CD4-positive, CD25-positive, alpha-beta regulatory T cell (primary cell): ENCODE data around the gene LRP1-AS. TPM values are rescaled to one million over a fixed set of nuclear protein-coding genes. Genes with fewer than 3 reads are reported as not detected.
A peak's percentile ranks its signal among the peaks of the same experiment; 100 is the strongest.

Source experiments
- ATAC-seq, 2 donors: fragments of 150-1000 bp; cut with Tn5 transposase; one replicate each; pipeline ENCODE4 v1.10.0; 2021; ENCODE audit warnings: low read depth in 2 of 2, moderate number of reproducible peaks in 2 of 2, moderate library complexity in 1 of 2
- DNase-seq, 3 donors: peaks; one replicate each; pipeline versions ENCODE4 v3.0.0 to v3.0.0-alpha.2; 2012 to 2022; ENCODE audit warnings: mixed read lengths in 1 of 3
- H3K27ac ChIP-seq: one replicate; pipeline ENCODE4 v1.7.0; 2013; ENCODE audit warnings: mild to moderate bottlenecking, low read length; ENCODE audit not compliant: insufficient read depth, poor library complexity, severe bottlenecking
- H3K27me3 ChIP-seq: one replicate; pipeline ENCODE4 v1.7.0; 2013; ENCODE audit warnings: low read length; ENCODE audit not compliant: control insufficient read depth, insufficient read depth
- H3K36me3 ChIP-seq: one replicate; pipeline ENCODE4 v1.7.0; 2013; ENCODE audit warnings: mild to moderate bottlenecking, low read length, moderate library complexity; ENCODE audit not compliant: control insufficient read depth, insufficient read depth
- H3K4me1 ChIP-seq: 2 replicates; pipeline ENCODE4 v1.7.0; 2013; ENCODE audit warnings: mild to moderate bottlenecking, low read length; ENCODE audit not compliant: insufficient read depth, control insufficient read depth, poor library complexity, severe bottlenecking
- H3K4me3 ChIP-seq: one replicate; pipeline ENCODE4 v1.7.0; 2013; ENCODE audit warnings: low read depth, mild to moderate bottlenecking, low read length, moderate library complexity
- H3K9me3 ChIP-seq, 2 experiments: 1 replicate in 1 of 2; 2 replicates in 1 of 2; pipeline ENCODE4 v1.7.0; 2013; ENCODE audit warnings: low read length in 2 of 2, mild to moderate bottlenecking in 1 of 2, moderate library complexity in 1 of 2; ENCODE audit not compliant: control insufficient read depth in 2 of 2
- H3K27ac Mint-ChIP-seq, 3 donors: one replicate each; pipeline ENCODE4 v1.8.0; 2020 to 2022; ENCODE audit warnings: mild to moderate bottlenecking in 3 of 3, mixed read lengths in 3 of 3, moderate library complexity in 2 of 3
- H3K27me3 Mint-ChIP-seq: one replicate; pipeline ENCODE4 v1.8.0; 2022; ENCODE audit warnings: mild to moderate bottlenecking, mixed read lengths
- H3K36me3 Mint-ChIP-seq: one replicate; pipeline ENCODE4 v1.8.0; 2020; ENCODE audit warnings: mixed read lengths
- H3K4me1 Mint-ChIP-seq, 4 donors: one replicate each; pipeline ENCODE4 v1.8.0; 2020 to 2022; ENCODE audit warnings: mixed read lengths in 4 of 4, mild to moderate bottlenecking in 1 of 4
- H3K4me3 Mint-ChIP-seq, 4 donors: one replicate each; pipeline ENCODE4 v1.8.0; 2020 to 2022; ENCODE audit warnings: mild to moderate bottlenecking in 4 of 4, mixed read lengths in 4 of 4, moderate library complexity in 3 of 4
- H3K9me3 Mint-ChIP-seq, 7 donors: one replicate each; pipeline ENCODE4 v1.8.0; 2020 to 2022; ENCODE audit warnings: mixed read lengths in 7 of 7, mild to moderate bottlenecking in 3 of 7, moderate library complexity in 2 of 7
- polyA plus RNA-seq, 4 donors: library from polyadenylated mRNA; unstranded; fragments of 300-500 nt; fragmentation: Illumina TruSeq; gene quantifications; one replicate each; pipeline ENCODE4 v1.2.3, GENCODE V29; 2021
- total RNA-seq: library from RNA; stranded (reverse); gene quantifications from one replicate; pipeline ENCODE4 v1.2.3, GENCODE V29; 2022

Gene LRP1-AS
- total and polyA plus RNA-seq, 5 donors from 2014 or later, result not detected

DNA sequence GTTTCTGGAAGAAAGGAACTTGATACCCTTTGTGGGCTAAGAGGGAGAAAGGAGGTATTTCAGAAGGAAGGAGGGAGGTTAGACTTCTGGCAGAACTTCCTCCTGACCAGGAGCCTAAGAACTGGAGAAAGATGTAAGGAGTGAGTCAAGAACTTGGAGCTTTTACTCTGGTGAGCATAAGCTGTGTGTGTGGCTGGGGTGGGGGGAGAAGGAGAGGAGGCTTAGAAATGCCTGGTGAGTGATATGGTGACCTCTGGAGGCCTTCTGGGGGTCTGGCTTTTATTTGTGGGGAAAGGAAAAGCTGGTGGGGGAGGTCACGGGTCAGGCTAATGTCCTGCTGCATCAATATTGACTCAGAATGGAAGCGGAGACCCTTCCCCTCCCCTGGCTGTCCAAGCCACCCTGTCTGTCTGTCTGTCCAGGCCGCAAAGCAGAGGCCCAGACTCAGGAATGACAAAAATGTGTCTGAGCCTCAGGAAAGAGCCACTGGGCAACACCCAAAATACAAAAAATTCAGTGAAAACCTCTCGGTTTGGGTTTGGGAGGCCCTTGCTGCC lies 14.3 kb downstream of the LRP1-AS start:
- no peaks in the 10 kb centered on the region for H3K27me3 ChIP-seq
- H3K27me3 Mint-ChIP-seq, result peaks cover 26% of the 10 kb centered on the region

DNA sequence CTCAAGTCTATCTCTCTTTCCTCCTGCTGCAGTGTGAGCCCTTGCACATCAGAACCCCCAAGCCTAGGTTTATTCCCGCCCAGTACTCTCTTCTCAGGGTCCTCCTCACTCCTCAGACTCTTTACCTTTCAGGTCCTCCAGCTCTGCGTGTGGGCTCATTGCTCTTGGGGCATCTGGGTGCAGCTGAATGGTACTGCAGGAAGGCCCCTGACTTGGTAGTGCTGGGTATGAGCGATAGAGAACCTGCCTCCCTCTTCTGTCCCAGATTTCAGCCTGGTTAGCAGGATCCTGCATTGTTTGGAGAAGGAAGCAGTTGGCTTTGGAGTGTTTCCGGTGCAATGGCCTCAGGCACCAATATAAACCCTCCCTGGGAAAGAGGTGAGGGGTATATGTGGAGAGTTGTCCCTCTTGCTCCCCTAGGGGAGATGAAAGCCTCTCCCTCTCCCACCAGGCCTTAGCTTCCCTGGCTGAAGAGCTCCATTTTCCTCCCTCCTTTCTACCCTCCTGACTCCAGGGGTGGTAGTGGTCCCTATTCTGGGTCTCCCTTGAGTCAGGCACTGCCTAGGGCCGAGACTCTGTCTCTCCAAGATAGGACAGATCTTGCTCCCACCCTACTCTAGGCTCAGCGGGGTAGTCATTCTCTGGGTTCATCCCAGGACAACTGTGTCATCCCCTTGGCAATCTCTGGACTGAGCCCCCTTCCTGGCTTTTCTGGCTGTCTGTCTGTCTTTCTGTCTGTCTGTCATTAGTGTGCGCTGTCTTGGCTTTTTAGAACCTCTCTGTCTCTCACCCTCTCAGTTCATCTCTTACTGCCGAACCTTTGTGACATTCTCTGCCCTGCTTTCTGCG lies 15.3 kb downstream of the LRP1-AS start:
- H3K4me3 Mint-ChIP-seq, result peak overlapping the region in 1 of 4 donors; percentile 45

More for the DNA sequence above, 14.3 kb downstream of the LRP1-AS start:
- Histone ChIP-seq H3K9me3 (no peaks in the 10 kb centered on the region), H3K4me1 (peaks cover 9% of the 10 kb centered on the region), H3K27ac (no peak overlapping the region), H3K4me3 (no peak overlapping the region), H3K36me3 (no peaks in the 10 kb centered on the region)
- Mint-ChIP-seq H3K9me3 (no peaks in the 10 kb centered on the region), H3K4me3 (no peak overlapping the region), H3K27ac (no peak overlapping the region), H3K4me1 (peaks cover 0 to 15% (median 3%) of the 10 kb centered on the region in 4 donors), H3K36me3 (no peaks in the 10 kb centered on the region)
- ATAC-seq, result no peak
- DNase-seq, result no peak

GRCh38 chr12:57130941-57131340 lies 16.5 kb downstream of the LRP1-AS start:
- no peaks in the 10 kb centered on the region for H3K36me3 Mint-ChIP-seq
- H3K4me1 ChIP-seq, result peaks cover 22% of the 10 kb centered on the region
- no peak overlapping the region for H3K27ac ChIP-seq
- H3K27me3 Mint-ChIP-seq, result peaks cover 37% of the 10 kb centered on the region
- peaks cover 0 to 25% (median 8%) of the 10 kb centered on the region in 4 donors for H3K4me1 Mint-ChIP-seq
- DNase-seq, result no peak
- H3K4me3 Mint-ChIP-seq, result peak overlapping the region in 2 of 4 donors; percentile 6 to 33
- peaks cover 3% of the 10 kb centered on the region for H3K27me3 ChIP-seq
- peak overlapping the region in 1 of 3 donors; percentile 73 for H3K27ac Mint-ChIP-seq
- H3K9me3 Mint-ChIP-seq, result no peaks in the 10 kb centered on the region
- no peak overlapping the region for H3K4me3 ChIP-seq
- no peaks in the 10 kb centered on the region for H3K9me3 ChIP-seq
- no peaks in the 10 kb centered on the region for H3K36me3 ChIP-seq
- ATAC-seq, result no peak

More for the DNA sequence above, 15.3 kb downstream of the LRP1-AS start:
- H3K27me3 Mint-ChIP-seq, result peaks cover 29% of the 10 kb centered on the region
- H3K4me1 Mint-ChIP-seq, result peaks cover 0 to 20% (median 4%) of the 10 kb centered on the region in 4 donors
- no peaks in the 10 kb centered on the region for H3K36me3 Mint-ChIP-seq
- Histone ChIP-seq H3K9me3 (no peaks in the 10 kb centered on the region), H3K27ac (no peak overlapping the region), H3K36me3 (no peaks in the 10 kb centered on the region), H3K4me1 (peaks cover 19% of the 10 kb centered on the region), H3K27me3 (peaks cover under 1% of the 10 kb centered on the region), H3K4me3 (no peak overlapping the region)
- no peak for ATAC-seq
- peak overlapping the region in 2 of 3 donors; percentile 4 to 23 for H3K27ac Mint-ChIP-seq
- no peak for DNase-seq
- no peaks in the 10 kb centered on the region for H3K9me3 Mint-ChIP-seq

DNA sequence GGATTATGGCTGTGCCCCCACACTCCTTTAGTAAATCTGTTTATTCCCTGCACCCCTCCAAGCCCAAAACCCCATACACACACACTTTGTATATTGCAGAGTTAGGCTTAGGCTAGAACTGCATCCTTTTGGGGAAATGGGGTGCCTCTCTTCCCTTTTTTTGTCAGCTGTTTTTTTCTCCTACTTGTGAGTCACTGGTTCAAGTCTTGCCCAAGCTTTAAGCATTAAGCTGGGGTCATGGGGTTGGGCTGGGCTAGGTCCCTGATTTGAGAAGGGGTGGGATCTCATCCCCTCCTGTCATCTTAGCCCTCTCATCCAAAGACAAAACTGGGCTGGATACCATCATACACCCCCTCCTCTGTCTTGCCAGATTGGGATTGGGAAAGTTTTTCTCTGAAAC lies 17.5 kb downstream of the LRP1-AS start:
- H3K9me3 ChIP-seq, result no peaks in the 10 kb centered on the region
- DNase-seq (no peak), ATAC-seq (no peak)
- H3K27ac ChIP-seq, result no peak overlapping the region
- Mint-ChIP-seq H3K4me1 (peaks cover 0 to 25% (median 9%) of the 10 kb centered on the region in 4 donors), H3K36me3 (no peaks in the 10 kb centered on the region), H3K9me3 (no peaks in the 10 kb centered on the region), H3K27me3 (peaks cover 44% of the 10 kb centered on the region), H3K4me3 (peak overlapping the region; percentile 74 to 93 (median 82)), H3K27ac (peak overlapping the region in 1 of 3 donors; percentile 83)
- peaks cover 22% of the 10 kb centered on the region for H3K4me1 ChIP-seq
- H3K4me3 ChIP-seq, result no peak overlapping the region
- peaks cover 3% of the 10 kb centered on the region for H3K27me3 ChIP-seq
- H3K36me3 ChIP-seq, result no peaks in the 10 kb centered on the region

GRCh38 chr12:57129321-57129842 lies 18.0 kb downstream of the LRP1-AS start:
- no peak overlapping the region for H3K27ac Mint-ChIP-seq

GRCh38 chr12:57128519-57129247 lies 18.7 kb downstream of the LRP1-AS start:
- Mint-ChIP-seq H3K27ac (no peak overlapping the region), H3K27me3 (peaks cover 54% of the 10 kb centered on the region), H3K4me3 (peak overlapping the region in 3 of 4 donors; percentile 41 to 88 (median 71)), H3K9me3 (peaks cover 0 to 2% (median 0%) of the 10 kb centered on the region in 7 donors), H3K36me3 (no peaks in the 10 kb centered on the region), H3K4me1 (peaks cover 4 to 29% (median 14%) of the 10 kb centered on the region in 4 donors)
- Histone ChIP-seq H3K36me3 (no peaks in the 10 kb centered on the region), H3K27ac (no peak overlapping the region), H3K27me3 (peaks cover 7% of the 10 kb centered on the region), H3K4me1 (peaks cover 22% of the 10 kb centered on the region), H3K4me3 (no peak overlapping the region), H3K9me3 (peaks cover 0 to 2% of the 10 kb centered on the region in 2 experiments)
- no peak for DNase-seq
- ATAC-seq, result no peak

More at GRCh38 chr12:57129321-57129842, 18.0 kb downstream of the LRP1-AS start:
- Histone ChIP-seq H3K9me3 (no peaks in the 10 kb centered on the region), H3K36me3 (no peaks in the 10 kb centered on the region), H3K27me3 (peaks cover 7% of the 10 kb centered on the region), H3K4me1 (peaks cover 22% of the 10 kb centered on the region), H3K4me3 (no peak overlapping the region), H3K27ac (no peak overlapping the region)
- Mint-ChIP-seq H3K4me1 (peaks cover 0 to 26% (median 11%) of the 10 kb centered on the region in 4 donors), H3K4me3 (peak overlapping the region; percentile 74 to 93 (median 82)), H3K9me3 (no peaks in the 10 kb centered on the region), H3K27me3 (peaks cover 49% of the 10 kb centered on the region), H3K36me3 (no peaks in the 10 kb centered on the region)
- DNase-seq (no peak), ATAC-seq (no peak)
